GM12878 (cell line): Measurements from ENCODE around the gene MACROD2.

ENCODE experiments used
- PML ChIP-seq: IDR thresholded peaks from 2 replicates; pipeline ENCODE4 v1.6.1; 2012; ENCODE audit warnings: low read length, inconsistent platforms
- RFX5 ChIP-seq: IDR thresholded peaks from 2 replicates; pipeline ENCODE4 v1.6.1; 2011; ENCODE audit warnings: low read depth, low read length, improper control_type of control experiment
- SUPT20H ChIP-seq: IDR thresholded peaks from 2 replicates; pipeline ENCODE4 v1.6.1; 2011; ENCODE audit warnings: low read depth, mild to moderate bottlenecking, low read length, moderate library complexity, borderline replicate concordance; ENCODE audit not compliant: control insufficient read depth
- TAF1 ChIP-seq: IDR thresholded peaks from 2 replicates; pipeline ENCODE4 v1.6.1; 2011; ENCODE audit warnings: mild to moderate bottlenecking, low read depth, low read length, borderline replicate concordance
- TF ChIP-seq, protein P1 (sequence below): IDR thresholded peaks from 2 replicates; pipeline ENCODE4 v1.6.1; 2012; ENCODE audit warnings: mild to moderate bottlenecking, low read depth, low read length
- TF ChIP-seq, protein P2 (sequence below), 3 experiments: IDR thresholded peaks in 2 of 3; conservative IDR thresholded peaks in 1 of 3; 2 replicates each; pipeline ENCODE4 v1.5.1; 2011; ENCODE audit warnings: low read depth in 3 of 3, low read length in 3 of 3, mild to moderate bottlenecking in 3 of 3, control low read depth in 2 of 3, moderate library complexity in 2 of 3, inconsistent platforms in 1 of 3, mixed read lengths in 1 of 3; ENCODE audit not compliant: control insufficient read depth in 2 of 3, insufficient read depth in 1 of 3; ENCODE audit errors: extremely low read depth in 1 of 3
- TF ChIP-seq, protein P3 (sequence below): fragments of 450-650 bp; IDR thresholded peaks from 2 replicates; pipeline ENCODE4 v1.6.1; 2017; ENCODE audit warnings: borderline replicate concordance

DNA sequence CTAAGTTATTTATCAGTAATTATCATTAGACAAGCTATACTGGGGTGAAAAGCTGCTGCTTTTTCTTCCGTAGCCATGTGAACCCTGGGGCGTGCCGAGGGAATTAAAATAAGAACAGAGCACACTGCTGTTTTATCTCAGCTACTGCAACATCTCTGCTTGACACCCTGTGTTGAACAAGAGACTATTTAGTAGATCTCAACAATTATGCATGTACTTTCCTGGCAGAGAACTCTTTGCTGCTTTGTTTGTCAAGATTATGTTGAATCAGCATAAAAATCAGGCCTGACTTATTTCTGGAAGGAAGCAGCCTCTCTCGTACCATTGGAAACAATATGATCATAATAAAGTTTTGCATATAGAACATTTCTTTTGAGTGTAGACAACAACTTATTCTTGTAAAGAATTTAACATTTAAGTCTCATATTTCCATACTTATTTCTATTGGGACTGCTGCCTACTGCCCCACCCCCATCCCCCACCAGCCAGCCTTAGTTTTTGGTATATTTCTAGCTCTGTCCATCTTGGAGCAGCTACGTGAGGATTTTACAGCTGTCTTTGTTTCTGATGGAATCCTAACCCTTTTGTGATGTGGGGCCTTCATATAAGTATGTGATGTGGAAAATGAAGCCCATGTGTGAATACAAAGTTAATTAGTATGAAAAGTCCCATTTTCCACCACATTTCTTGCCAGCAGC lies 1566.5 kb downstream of the MACROD2 start:
- TF ChIP-seq, protein P1, sequence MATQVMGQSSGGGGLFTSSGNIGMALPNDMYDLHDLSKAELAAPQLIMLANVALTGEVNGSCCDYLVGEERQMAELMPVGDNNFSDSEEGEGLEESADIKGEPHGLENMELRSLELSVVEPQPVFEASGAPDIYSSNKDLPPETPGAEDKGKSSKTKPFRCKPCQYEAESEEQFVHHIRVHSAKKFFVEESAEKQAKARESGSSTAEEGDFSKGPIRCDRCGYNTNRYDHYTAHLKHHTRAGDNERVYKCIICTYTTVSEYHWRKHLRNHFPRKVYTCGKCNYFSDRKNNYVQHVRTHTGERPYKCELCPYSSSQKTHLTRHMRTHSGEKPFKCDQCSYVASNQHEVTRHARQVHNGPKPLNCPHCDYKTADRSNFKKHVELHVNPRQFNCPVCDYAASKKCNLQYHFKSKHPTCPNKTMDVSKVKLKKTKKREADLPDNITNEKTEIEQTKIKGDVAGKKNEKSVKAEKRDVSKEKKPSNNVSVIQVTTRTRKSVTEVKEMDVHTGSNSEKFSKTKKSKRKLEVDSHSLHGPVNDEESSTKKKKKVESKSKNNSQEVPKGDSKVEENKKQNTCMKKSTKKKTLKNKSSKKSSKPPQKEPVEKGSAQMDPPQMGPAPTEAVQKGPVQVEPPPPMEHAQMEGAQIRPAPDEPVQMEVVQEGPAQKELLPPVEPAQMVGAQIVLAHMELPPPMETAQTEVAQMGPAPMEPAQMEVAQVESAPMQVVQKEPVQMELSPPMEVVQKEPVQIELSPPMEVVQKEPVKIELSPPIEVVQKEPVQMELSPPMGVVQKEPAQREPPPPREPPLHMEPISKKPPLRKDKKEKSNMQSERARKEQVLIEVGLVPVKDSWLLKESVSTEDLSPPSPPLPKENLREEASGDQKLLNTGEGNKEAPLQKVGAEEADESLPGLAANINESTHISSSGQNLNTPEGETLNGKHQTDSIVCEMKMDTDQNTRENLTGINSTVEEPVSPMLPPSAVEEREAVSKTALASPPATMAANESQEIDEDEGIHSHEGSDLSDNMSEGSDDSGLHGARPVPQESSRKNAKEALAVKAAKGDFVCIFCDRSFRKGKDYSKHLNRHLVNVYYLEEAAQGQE: no peak
- TF ChIP-seq, protein P2, sequence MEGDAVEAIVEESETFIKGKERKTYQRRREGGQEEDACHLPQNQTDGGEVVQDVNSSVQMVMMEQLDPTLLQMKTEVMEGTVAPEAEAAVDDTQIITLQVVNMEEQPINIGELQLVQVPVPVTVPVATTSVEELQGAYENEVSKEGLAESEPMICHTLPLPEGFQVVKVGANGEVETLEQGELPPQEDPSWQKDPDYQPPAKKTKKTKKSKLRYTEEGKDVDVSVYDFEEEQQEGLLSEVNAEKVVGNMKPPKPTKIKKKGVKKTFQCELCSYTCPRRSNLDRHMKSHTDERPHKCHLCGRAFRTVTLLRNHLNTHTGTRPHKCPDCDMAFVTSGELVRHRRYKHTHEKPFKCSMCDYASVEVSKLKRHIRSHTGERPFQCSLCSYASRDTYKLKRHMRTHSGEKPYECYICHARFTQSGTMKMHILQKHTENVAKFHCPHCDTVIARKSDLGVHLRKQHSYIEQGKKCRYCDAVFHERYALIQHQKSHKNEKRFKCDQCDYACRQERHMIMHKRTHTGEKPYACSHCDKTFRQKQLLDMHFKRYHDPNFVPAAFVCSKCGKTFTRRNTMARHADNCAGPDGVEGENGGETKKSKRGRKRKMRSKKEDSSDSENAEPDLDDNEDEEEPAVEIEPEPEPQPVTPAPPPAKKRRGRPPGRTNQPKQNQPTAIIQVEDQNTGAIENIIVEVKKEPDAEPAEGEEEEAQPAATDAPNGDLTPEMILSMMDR (IDR thresholded peaks at IDR 0.05 in 2 of 3, conservative IDR thresholded peaks at IDR 0.05 in 1 of 3; ENCODE audit: control insufficient read depth in 2 of 3, extremely low read depth in 1 of 3, insufficient read depth in 1 of 3, low read depth in 3 of 3, low read length in 3 of 3): no peak
- TF ChIP-seq, protein P3, sequence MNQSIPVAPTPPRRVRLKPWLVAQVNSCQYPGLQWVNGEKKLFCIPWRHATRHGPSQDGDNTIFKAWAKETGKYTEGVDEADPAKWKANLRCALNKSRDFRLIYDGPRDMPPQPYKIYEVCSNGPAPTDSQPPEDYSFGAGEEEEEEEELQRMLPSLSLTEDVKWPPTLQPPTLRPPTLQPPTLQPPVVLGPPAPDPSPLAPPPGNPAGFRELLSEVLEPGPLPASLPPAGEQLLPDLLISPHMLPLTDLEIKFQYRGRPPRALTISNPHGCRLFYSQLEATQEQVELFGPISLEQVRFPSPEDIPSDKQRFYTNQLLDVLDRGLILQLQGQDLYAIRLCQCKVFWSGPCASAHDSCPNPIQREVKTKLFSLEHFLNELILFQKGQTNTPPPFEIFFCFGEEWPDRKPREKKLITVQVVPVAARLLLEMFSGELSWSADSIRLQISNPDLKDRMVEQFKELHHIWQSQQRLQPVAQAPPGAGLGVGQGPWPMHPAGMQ: no peak
- TF ChIP-seq SUPT20H (no peak), PML (no peak), TAF1 (no peak), RFX5 (no peak)
